Tibial nerve (tissue), 4 donors: ENCODE results near the gene COMP. TPM values are rescaled to one million over a fixed set of nuclear protein-coding genes. Genes with fewer than 3 reads are reported as not detected.

Experiments
- DNase-seq, 2 donors: peaks; one replicate each; pipeline ENCODE4 v3.0.0-alpha.2; 2019; ENCODE audit warnings: low spot score in 2 of 2
- H3K27ac ChIP-seq, 4 donors: fragments of 200-600 bp; sonication (generic) in 3 of 4; one replicate each; pipeline ENCODE4 v1.5.1; 2017 to 2019; ENCODE audit warnings: mild to moderate bottlenecking in 1 of 4
- H3K27me3 ChIP-seq, 2 donors: fragments of 200-600 bp; sonication (generic) in 1 of 2; one replicate each; pipeline versions ENCODE4 v1.5.1 to v1.6.0; 2017 to 2019
- H3K36me3 ChIP-seq, 3 donors: fragments of 200-600 bp; sonication (generic); one replicate each; pipeline ENCODE4 v1.5.1; 2018 to 2019
- H3K4me1 ChIP-seq, 4 donors: fragments of 200-600 bp; sonication (generic) in 3 of 4; one replicate each; pipeline ENCODE4 v1.5.1; 2017 to 2019
- H3K4me3 ChIP-seq, 4 donors: fragments of 200-600 bp; sonication (generic) in 3 of 4; one replicate each; pipeline ENCODE4 v1.5.1; 2017 to 2019; ENCODE audit warnings: mild to moderate bottlenecking in 1 of 4, moderate library complexity in 1 of 4
- H3K9me3 ChIP-seq, 4 donors: fragments of 200-600 bp; sonication (generic) in 3 of 4; one replicate each; pipeline ENCODE4 v1.5.1; 2017 to 2019
- CTCF ChIP-seq, 5 experiments: fragments of 200-600 bp in 3 of 5; fragments of 450-650 bp in 2 of 5; sonication (generic) in 3 of 5; IDR thresholded peaks; one replicate each; pipeline ENCODE4 v1.5.1; 2016 to 2019; ENCODE audit warnings: antibody characterized with exemption in 5 of 5, mild to moderate bottlenecking in 3 of 5, moderate library complexity in 2 of 5
- EP300 ChIP-seq, 2 donors: sonication (generic); formaldehyde crosslinking; IDR thresholded peaks; one replicate each; pipeline ENCODE4 v1.6.1; 2017; ENCODE audit warnings: antibody characterized with exemption in 2 of 2, mild to moderate bottlenecking in 1 of 2
- POLR2A ChIP-seq, 2 donors: fragments of 450-650 bp; IDR thresholded peaks; one replicate each; pipeline ENCODE4 v1.6.1; 2017; ENCODE audit warnings: antibody characterized with exemption in 2 of 2, mild to moderate bottlenecking in 2 of 2, moderate library complexity in 2 of 2
- WGBS, 2 donors: methylation state at CpG; one replicate each; pipeline ENCODE4 v1.1.5; 2018; 5-methylcytosine and 5-hydroxymethylcytosine counted together
- total RNA-seq, 4 donors: library from RNA; depleted of rRNA; stranded (reverse); fragments of >200 nt; gene quantifications; one replicate each; pipeline ENCODE4 v1.1.0, GENCODE V29; 2016

The COMP gene
- total RNA-seq, 4 donors from 2014 or later = 14.0 to 117 (median 25.3) TPM

- TF ChIP-seq POLR2A (IDR thresholded peaks at IDR 0.05) = no peak
- TF ChIP-seq CTCF (IDR thresholded peaks at IDR 0.05) = no peak
- TF ChIP-seq EP300 (IDR thresholded peaks at IDR 0.05) = no peak
- H3K27ac ChIP-seq = no peak overlapping the region
These were observed 27.2 kb downstream of the COMP start for GRCh38 chr19:18763674-18764590.

GRCh38 chr19:18762125-18763023 is 28.7 kb downstream of the COMP start:
- 18 to 45% methylated on average over 17 to 25 of the region's 35 CpGs for WGBS, 2 donors
- H3K4me3 ChIP-seq = no peak overlapping the region
- H3K9me3 ChIP-seq = no peaks in the 10 kb centered on the region
- no peak for TF ChIP-seq CTCF (IDR thresholded peaks at IDR 0.05)
- no peak for TF ChIP-seq POLR2A (IDR thresholded peaks at IDR 0.05)
- TF ChIP-seq EP300 (IDR thresholded peaks at IDR 0.05) = no peak
- H3K27ac ChIP-seq = peak overlapping the region in 2 of 4 donors; percentile 50 to 75
- H3K36me3 ChIP-seq = peaks cover 0 to 21% (median 0%) of the 10 kb centered on the region in 3 donors
- DNase-seq = peak; percentile 51 to 60
- H3K27me3 ChIP-seq = no peaks in the 10 kb centered on the region
- peaks cover 0 to 34% (median 5%) of the 10 kb centered on the region in 4 donors for H3K4me1 ChIP-seq

More at GRCh38 chr19:18763674-18764590, 27.2 kb downstream of the COMP start:
- Histone ChIP-seq H3K27me3 (no peaks in the 10 kb centered on the region), H3K4me1 (peaks cover 0 to 34% (median 5%) of the 10 kb centered on the region in 4 donors), H3K4me3 (no peak overlapping the region), H3K9me3 (no peaks in the 10 kb centered on the region), H3K36me3 (peaks cover 0 to 35% (median 0%) of the 10 kb centered on the region in 3 donors)
- 68 to 89% methylated on average over 27 to 35 of the region's 41 CpGs for WGBS, 2 donors
- DNase-seq = no peak

- Histone ChIP-seq H3K27ac (peak overlapping the region in 2 of 4 donors; percentile 50 to 75), H3K4me3 (no peak overlapping the region)
- TF ChIP-seq CTCF (IDR thresholded peaks at IDR 0.05) = no peak
- no peak for TF ChIP-seq EP300 (IDR thresholded peaks at IDR 0.05)
- no peak for TF ChIP-seq POLR2A (IDR thresholded peaks at IDR 0.05)
These were observed 29.5 kb downstream of the COMP start for GRCh38 chr19:18761531-18762110.

GRCh38 chr19:18760440-18761383 is 30.4 kb downstream of the COMP start:
- H3K4me3 ChIP-seq = no peak overlapping the region
- peaks cover 0 to 26% (median 0%) of the 10 kb centered on the region in 3 donors for H3K36me3 ChIP-seq
- peaks cover 0 to 34% (median 5%) of the 10 kb centered on the region in 4 donors for H3K4me1 ChIP-seq
- DNase-seq = no peak
- H3K27me3 ChIP-seq = no peaks in the 10 kb centered on the region
- TF ChIP-seq EP300 (IDR thresholded peaks at IDR 0.05) (no peak), CTCF (IDR thresholded peaks at IDR 0.05) (no peak), POLR2A (IDR thresholded peaks at IDR 0.05) (no peak)
- H3K27ac ChIP-seq = no peak overlapping the region
- H3K9me3 ChIP-seq = no peaks in the 10 kb centered on the region
- WGBS, 2 donors = 85% methylated on average over 24 to 25 of the region's 27 CpGs

More at GRCh38 chr19:18761531-18762110, 29.5 kb downstream of the COMP start:
- no peak for DNase-seq
- Histone ChIP-seq H3K4me1 (peaks cover 0 to 34% (median 5%) of the 10 kb centered on the region in 4 donors), H3K9me3 (no peaks in the 10 kb centered on the region), H3K36me3 (peaks cover 0 to 22% (median 0%) of the 10 kb centered on the region in 3 donors), H3K27me3 (no peaks in the 10 kb centered on the region)
- 84 to 86% methylated on average over 16 of the region's 16 CpGs for WGBS, 2 donors
